Natural killer cell treated with Interleukin-12 subunit alpha and Interleukin-12 subunit beta and Interleukin-15 and Interleukin-18, amount 100 ng/mL, for 72 hours (primary cell): ENCODE data around the gene SGSM2. TPM values are rescaled to one million over a fixed set of nuclear protein-coding genes. Genes with fewer than 3 reads are reported as not detected.

Experiments
- ATAC-seq, 2 donors: fragments of 150-1000 bp; cut with Tn5 transposase in 1 of 2; sonication (Bioruptor Pico), chemical (Tn5 transposase) in 1 of 2; 2 replicates each; pipeline ENCODE4 v1.10.0; 2021
- DNase-seq: peaks from one replicate; pipeline ENCODE4 v3.0.0; 2022; ENCODE audit warnings: low spot score
- H3K27ac Mint-ChIP-seq, 2 donors: 1 replicate in 1 of 2; 2 replicates in 1 of 2; pipeline ENCODE4 v1.8.0; 2022; ENCODE audit warnings: mixed read lengths in 2 of 2, mild to moderate bottlenecking in 1 of 2, moderate library complexity in 1 of 2
- H3K27me3 Mint-ChIP-seq, 2 donors: 1 replicate in 1 of 2; 2 replicates in 1 of 2; pipeline ENCODE4 v1.8.0; 2022; ENCODE audit warnings: mixed read lengths in 2 of 2
- H3K36me3 Mint-ChIP-seq: one replicate; pipeline ENCODE4 v1.8.0; 2022; ENCODE audit warnings: mixed read lengths
- H3K4me1 Mint-ChIP-seq, 2 donors: 1 replicate in 1 of 2; 2 replicates in 1 of 2; pipeline ENCODE4 v1.8.0; 2022; ENCODE audit warnings: low read depth in 2 of 2, mixed read lengths in 2 of 2, mild to moderate bottlenecking in 1 of 2
- H3K4me3 Mint-ChIP-seq: one replicate; pipeline ENCODE4 v1.8.0; 2022; ENCODE audit warnings: mixed read lengths
- H3K9me3 Mint-ChIP-seq: 2 replicates; pipeline ENCODE4 v1.8.0; 2022; ENCODE audit warnings: mixed read lengths
- total RNA-seq, 2 donors: library from RNA; stranded (reverse); gene quantifications; one replicate each; pipeline ENCODE4 v1.2.3, GENCODE V29; 2022

The SGSM2 gene
- total RNA-seq, 2 donors from 2014 or later = 16.6 to 54.8 TPM

DNA sequence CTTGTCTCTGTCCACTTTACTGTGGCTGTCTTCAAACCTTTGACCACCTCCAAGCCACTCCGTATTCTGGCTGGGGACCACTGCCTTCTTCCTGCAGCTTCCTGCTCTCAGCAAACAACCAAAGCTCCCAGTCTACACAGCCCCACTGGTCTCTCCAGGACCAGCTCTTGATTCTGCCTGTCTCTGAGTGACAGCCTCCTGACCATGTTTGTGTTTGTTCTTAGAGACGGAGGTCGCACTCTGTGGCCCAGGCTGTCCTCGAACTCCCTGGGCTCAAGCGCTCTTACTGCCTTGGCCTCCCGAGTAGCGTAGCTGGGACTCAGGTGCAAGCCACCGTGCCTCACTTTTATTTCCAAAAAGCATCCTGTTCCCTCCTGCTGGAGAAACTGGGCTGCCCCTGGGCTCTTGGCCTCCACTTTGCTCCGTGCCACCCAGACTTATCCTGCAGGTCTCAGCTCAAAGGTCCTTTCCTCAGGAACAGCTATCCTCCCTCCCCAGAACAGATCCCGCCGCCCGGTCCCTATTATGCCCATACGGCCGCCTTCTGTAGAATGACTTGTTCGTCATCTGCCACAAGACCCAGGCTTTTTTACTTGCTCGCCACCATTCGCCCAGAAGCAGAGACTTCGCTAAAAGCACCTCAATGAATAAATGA, 54.4 kb downstream of the SGSM2 start:
- Mint-ChIP-seq H3K4me1 (peaks cover 33 to 36% of the 10 kb centered on the region in 2 donors), H3K4me3 (peak overlapping the region; percentile 96)
- no peak for ATAC-seq

DNA sequence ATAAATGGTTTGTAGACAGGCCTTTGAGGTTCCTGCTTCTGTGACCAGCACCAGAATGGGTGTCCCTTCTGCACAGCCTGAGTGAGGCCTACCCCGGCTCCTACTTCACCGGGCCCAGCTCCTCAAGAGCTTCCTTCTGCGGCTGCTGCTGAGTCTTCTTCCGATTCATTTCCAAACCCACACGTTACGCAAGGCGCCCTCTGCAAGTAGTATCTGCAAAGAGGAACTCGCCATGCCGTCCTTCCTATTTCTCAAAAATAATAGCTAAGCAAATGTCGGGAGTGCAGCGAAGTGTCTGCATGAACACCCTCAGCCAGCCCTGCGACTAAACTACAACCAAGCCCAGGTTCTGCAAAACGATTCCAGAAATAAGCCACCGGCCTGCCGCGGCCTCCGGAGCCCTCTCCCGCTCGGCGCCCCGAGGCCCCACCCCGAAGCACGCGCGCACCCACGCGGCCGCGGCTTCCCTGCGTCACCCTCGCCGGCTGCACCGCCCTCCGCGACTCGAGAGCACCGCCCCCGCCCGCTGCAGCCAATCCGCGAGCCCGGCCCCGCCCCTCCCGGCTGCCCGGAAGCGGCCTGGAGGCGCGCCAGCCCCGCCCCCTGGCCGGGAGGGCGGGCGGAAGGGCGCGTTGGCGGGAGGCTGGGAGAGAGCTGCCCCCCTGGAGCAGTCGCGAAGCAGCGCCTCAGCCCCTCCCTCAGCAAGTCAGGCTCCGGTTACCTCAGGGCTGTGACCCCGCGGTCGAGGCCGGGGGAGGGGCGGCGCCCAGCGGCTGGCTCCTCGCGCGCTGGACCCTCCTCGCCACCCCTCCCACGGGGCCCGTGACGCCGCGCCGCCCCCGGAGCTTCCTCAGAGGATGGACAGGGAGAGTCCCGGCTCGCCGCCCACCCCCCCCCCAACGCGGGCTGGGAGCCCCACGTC, 55.2 kb downstream of the SGSM2 start:
- ATAC-seq (peak; percentile 83 to 88), DNase-seq (peak; percentile 99)
- H3K27ac Mint-ChIP-seq = peak overlapping the region; percentile 97 to 100
- H3K9me3 Mint-ChIP-seq = no peaks in the 10 kb centered on the region
- no peaks in the 10 kb centered on the region for H3K27me3 Mint-ChIP-seq
- peaks cover 36 to 37% of the 10 kb centered on the region in 2 donors for H3K4me1 Mint-ChIP-seq
- peak overlapping the region; percentile 96 for H3K4me3 Mint-ChIP-seq
- no peaks in the 10 kb centered on the region for H3K36me3 Mint-ChIP-seq

More for the DNA sequence above, 54.4 kb downstream of the SGSM2 start:
- Mint-ChIP-seq H3K27ac (peak overlapping the region; percentile 97 to 100), H3K9me3 (no peaks in the 10 kb centered on the region), H3K27me3 (no peaks in the 10 kb centered on the region), H3K36me3 (no peaks in the 10 kb centered on the region)
- no peak for DNase-seq

DNA sequence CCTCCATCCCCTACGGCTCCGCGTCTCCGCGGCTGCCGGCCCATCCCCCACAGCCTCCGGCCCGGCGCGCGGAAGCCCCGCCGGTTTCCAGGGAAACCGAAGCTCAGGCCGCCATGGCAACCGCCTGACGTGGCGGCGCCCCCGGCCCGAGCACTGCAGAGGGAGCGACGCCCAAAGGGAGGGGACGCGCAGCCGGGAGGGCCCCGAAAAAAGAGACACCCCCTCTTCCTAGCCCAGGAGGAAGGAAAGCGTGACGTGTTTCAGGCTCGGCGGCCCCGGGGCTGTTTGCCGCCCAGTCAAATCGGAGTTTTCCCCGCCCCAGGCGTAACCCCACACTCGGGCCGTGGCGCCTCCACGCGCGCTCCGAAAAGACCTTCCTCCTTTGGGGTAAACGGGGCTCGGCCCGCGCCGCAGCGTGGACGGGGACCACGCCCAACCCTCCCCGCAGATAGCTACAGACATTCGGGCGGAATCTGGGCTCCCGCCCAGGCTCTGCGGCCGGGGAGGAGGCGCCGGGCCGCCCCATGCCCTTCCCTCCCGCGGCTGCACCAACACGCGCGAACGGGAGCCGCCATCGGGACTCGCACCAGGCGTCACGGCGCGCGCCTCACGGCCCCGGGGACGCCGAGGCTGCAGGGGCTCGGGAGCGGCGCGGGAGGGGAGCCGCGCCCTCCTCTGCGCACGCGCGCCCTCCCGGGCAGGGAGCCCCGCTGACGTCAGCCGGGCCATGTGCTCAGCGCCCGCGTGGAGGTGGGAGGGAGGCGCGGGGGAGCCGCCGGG, 56.1 kb downstream of the SGSM2 start:
- Mint-ChIP-seq H3K36me3 (no peaks in the 10 kb centered on the region), H3K27ac (peak overlapping the region in 1 of 2 donors; percentile 56), H3K4me3 (peak overlapping the region; percentile 85), H3K9me3 (no peaks in the 10 kb centered on the region), H3K27me3 (no peaks in the 10 kb centered on the region), H3K4me1 (peaks cover 32 to 40% of the 10 kb centered on the region in 2 donors)
- ATAC-seq (peak; percentile 67 to 77), DNase-seq (peak; percentile 94)

DNA sequence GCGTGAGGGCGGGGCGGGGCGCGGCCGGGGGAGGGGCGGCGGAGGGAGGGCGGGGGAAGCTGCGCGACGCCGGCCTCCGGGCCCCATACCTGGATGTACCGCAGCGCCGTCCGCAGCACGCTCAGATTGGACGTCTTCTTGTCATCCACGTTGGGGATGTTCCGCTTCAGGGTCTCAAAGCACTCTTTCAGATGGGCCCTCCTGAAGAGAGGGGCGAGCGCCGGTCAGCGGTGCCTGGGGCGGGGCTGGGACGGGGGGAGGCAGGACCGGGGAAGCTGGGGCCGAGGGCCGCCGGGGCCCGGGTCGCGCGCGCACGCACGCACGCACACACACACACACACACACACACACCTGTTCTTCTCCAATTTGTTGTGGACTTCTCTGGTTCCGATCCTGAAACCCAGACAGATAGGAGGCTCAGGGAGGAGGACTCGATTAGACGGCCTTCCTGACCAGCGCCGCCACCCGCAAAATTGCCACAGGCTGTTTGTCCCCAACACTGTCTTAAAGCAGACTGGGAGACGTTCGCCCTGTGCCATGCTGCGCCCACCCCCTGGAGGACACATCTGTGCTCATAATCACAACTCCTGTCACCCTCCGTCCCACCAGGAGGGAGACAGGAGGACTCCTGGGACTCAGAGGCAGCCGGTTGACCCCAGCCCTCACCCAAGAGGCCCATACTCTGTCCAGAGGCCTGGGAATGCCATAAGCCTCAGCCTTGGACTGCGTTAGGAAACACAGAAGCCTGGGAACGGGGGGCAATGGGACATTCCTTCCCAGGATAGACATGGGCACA, 56.9 kb downstream of the SGSM2 start:
- H3K36me3 Mint-ChIP-seq = no peaks in the 10 kb centered on the region
- H3K9me3 Mint-ChIP-seq = no peaks in the 10 kb centered on the region
- no peaks in the 10 kb centered on the region for H3K27me3 Mint-ChIP-seq
- H3K4me1 Mint-ChIP-seq = peaks cover 24 to 38% of the 10 kb centered on the region in 2 donors
- DNase-seq = no peak
- H3K27ac Mint-ChIP-seq = peak overlapping the region; percentile 71 to 85
- peak overlapping the region; percentile 85 for H3K4me3 Mint-ChIP-seq
- ATAC-seq = no peak

DNA sequence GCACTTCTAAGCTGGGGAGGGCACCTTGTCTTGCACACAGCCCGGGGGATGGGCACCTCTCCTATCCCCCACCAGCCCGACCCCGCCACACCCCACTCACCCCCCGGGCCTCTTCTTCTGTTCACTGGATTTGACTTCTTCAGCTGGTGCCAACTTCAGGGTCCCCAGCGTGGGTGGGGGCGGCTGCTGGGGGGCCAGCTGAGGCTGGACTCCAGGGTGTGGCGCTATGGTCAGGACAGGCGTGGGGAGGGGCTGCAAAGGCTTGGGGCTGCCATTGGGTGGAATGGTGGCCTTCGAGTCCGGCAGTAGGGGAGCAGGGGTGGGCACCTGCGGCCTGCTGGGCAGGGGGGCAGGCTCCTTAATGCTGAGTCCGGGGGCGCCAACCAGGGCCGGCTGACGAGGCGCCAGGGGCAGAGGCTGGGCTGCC, 57.5 kb downstream of the SGSM2 start:
- no peaks in the 10 kb centered on the region for H3K27me3 Mint-ChIP-seq
- no peaks in the 10 kb centered on the region for H3K36me3 Mint-ChIP-seq
- peak overlapping the region; percentile 85 for H3K4me3 Mint-ChIP-seq
- DNase-seq (no peak), ATAC-seq (no peak)
- H3K27ac Mint-ChIP-seq = peak overlapping the region; percentile 71 to 85
- peaks cover 24 to 40% of the 10 kb centered on the region in 2 donors for H3K4me1 Mint-ChIP-seq
- no peaks in the 10 kb centered on the region for H3K9me3 Mint-ChIP-seq

DNA sequence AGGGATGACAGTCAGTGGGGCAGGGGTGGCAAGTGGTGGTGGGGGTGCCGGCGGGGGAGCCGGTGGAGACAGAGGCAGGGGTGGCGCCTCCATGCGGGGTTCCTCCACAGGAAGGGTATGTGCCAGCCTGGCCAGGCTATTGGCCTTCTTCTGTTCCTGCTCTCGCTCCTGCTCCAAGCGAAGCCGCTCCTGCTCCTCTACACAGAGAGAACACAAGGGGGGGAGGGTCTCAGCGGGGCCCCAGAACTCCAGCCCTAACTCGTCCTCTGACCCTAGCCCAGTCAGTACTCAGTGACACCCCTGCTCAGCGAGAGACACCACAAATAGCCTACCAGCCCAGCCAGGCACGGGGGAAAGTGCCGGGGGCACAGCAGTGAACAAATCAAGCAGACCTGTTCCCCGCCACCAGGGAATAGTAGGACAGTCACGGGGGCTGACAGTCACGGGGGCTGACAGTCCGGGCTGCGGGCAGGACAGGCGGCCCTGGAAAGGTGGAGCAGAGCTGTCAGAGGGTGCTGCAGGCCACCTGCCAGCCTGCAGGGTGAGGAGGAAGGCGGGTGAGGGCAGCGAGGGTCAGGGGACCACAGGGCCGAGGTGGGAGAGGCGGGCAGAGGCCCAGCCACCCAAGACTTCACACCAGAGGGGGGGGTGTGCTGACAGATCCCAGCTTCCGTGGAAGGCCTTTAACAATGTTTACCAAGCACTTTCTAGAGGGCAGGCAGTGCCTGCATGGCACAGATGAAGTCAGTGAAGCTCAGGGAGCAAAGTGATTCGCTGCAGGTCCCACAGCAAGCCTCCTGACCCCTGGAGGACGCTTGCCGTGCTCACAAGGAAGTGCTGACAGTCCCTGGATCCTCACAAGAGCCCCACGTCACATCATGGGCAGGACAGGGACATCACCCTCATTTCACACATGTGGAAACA, 58.2 kb downstream of the SGSM2 start:
- Mint-ChIP-seq H3K27ac (peak overlapping the region; percentile 25 to 71), H3K9me3 (no peaks in the 10 kb centered on the region), H3K4me1 (peaks cover 24 to 43% of the 10 kb centered on the region in 2 donors), H3K27me3 (no peaks in the 10 kb centered on the region), H3K36me3 (no peaks in the 10 kb centered on the region), H3K4me3 (peak overlapping the region; percentile 64)
- ATAC-seq (no peak), DNase-seq (no peak)

DNA sequence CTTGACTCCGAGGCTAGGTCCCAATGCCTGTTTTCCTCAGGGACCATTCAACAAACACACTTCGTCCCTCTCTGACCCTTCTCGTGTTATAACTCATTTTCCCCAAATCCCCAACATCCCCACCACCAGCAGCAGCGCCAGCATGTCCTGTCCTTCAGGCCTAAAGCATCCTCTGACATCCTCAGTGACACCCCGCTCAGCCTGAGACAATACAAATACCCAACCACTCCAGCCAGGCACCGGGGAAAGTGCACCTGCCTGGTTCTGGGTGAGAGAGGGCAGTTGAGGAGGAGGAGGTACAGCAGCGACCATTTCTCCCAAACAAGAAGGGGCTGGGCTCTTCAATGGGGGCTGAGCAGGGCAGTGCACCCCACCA, 58.9 kb downstream of the SGSM2 start:
- H3K9me3 Mint-ChIP-seq = no peaks in the 10 kb centered on the region
- H3K4me1 Mint-ChIP-seq = peaks cover 24 to 43% of the 10 kb centered on the region in 2 donors
- ATAC-seq = no peak
- peak overlapping the region; percentile 24 to 57 for H3K27ac Mint-ChIP-seq
- peak overlapping the region; percentile 64 for H3K4me3 Mint-ChIP-seq
- H3K36me3 Mint-ChIP-seq = no peaks in the 10 kb centered on the region
- H3K27me3 Mint-ChIP-seq = no peaks in the 10 kb centered on the region
- no peak for DNase-seq

DNA sequence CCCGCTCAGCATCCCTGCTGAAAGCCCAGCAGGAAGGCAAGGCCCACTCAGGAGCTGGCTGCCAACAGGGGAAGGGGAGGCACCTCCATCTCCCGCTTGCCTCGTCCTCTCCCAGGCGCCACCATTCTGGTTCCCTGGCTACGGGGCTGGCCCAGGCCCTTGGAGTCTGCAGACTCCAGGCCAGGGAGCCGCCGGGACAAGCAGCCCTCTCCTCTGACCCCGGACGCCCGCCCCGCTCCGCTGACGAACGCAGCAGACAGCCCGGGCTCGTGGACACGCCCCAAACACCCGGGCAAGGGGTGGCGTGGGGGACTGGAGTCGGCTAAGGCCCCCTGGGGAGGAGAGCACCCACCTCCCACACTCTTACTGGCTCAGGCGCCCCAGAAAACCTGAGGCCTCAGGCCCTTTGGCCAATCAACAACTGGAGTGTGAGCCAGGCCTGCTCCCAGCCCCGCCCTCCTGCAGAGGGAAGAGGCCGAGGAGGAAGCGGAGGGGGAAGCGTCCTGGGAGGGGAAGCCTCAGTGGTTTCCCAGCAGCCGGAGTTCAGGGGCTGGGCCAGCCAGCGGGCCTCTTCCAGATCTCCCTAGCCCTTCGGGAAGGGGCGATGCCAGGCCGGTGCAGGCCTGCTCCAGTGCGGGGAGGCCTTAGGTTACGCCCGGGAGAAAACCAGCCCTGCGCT, 59.4 kb downstream of the SGSM2 start:
- H3K36me3 Mint-ChIP-seq = no peaks in the 10 kb centered on the region
- peaks cover 21 to 41% of the 10 kb centered on the region in 2 donors for H3K4me1 Mint-ChIP-seq
- ATAC-seq = no peak
- H3K27me3 Mint-ChIP-seq = no peaks in the 10 kb centered on the region
- DNase-seq = peak; percentile 75
- peak overlapping the region; percentile 57 to 95 for H3K27ac Mint-ChIP-seq
- no peaks in the 10 kb centered on the region for H3K9me3 Mint-ChIP-seq
- peak overlapping the region; percentile 64 for H3K4me3 Mint-ChIP-seq

DNA sequence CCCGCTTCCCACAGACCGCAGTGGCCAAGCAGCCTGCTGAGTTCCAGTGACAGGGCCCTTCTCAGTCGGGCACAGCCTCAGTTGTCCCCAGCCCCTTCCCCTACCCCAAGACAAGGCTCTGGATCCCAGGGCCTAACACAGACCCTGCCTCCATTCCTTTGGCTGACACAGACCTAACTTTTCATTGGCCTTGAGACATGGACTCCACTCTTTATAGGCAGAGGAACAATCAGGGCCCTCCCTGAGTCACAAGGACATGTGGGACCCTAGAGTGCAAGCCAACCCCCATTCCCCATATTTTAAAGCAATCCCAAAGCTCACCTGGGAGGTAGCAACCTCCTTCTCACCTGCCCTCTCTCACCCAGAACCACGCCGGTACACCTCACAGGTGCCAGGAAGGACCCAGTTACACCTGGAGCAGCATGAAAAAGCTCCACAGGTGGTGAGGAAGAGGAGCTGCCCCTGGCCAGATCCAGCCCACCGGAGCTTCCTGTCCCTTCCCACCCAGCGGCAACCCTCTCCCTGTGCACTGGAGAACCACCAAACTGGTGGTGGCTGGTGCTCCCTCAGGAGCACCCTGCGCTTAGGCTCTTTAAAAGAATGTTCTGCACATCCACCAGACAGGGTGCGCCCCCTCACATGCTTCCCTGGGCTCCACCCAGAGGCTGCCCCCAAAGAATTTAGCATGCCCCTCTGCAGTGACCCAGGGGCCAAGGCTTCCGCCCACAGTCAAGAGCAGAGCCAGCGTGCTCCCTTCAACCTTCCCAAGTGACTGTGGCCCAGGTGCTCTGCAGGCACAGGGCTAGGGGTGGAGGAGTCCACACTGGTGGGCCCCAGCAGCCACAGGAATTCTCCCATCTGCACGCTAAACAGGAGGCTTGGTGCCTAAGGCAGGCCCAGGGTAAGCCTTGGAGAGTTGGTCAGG, 60.2 kb downstream of the SGSM2 start:
- Mint-ChIP-seq H3K4me3 (peak overlapping the region; percentile 47), H3K27me3 (no peaks in the 10 kb centered on the region), H3K4me1 (peaks cover 19 to 39% of the 10 kb centered on the region in 2 donors), H3K27ac (peak overlapping the region in 1 of 2 donors; percentile 95), H3K36me3 (no peaks in the 10 kb centered on the region), H3K9me3 (no peaks in the 10 kb centered on the region)
- DNase-seq (no peak), ATAC-seq (no peak)

DNA sequence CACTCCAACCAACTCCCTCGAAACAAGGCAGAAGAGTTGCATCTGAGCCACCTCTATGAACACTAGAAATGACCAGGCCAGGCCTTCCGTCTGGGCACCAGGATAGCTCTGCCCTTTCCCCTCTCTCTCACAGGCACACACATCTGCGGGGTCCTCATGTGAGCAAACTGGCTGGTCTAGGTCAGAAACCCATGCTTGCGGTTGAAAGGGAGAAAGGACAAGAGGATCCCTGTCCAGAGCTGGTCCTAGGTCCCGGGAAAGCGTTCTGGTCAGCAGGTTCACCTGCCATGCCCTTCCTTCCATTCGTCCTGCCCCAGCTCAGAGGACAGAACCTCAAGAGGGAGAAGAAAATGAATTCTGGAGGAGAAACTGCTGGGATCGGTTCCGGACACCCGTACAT, 60.9 kb downstream of the SGSM2 start:
- H3K36me3 Mint-ChIP-seq = no peaks in the 10 kb centered on the region
- H3K4me3 Mint-ChIP-seq = peak overlapping the region; percentile 47
- ATAC-seq (no peak), DNase-seq (no peak)
- no peaks in the 10 kb centered on the region for H3K27me3 Mint-ChIP-seq
- H3K9me3 Mint-ChIP-seq = no peaks in the 10 kb centered on the region
- peak overlapping the region in 1 of 2 donors; percentile 95 for H3K27ac Mint-ChIP-seq
- H3K4me1 Mint-ChIP-seq = peaks cover 24 to 42% of the 10 kb centered on the region in 2 donors
